Stimulated activated CD8-positive, alpha-beta memory T cell treated with anti-CD3 and anti-CD28 coated beads, Interleukin-12 subunit alpha, Interleukin-12 subunit beta, amount 100 ng/mL, for 24 hours (primary cell): ENCODE results near the gene GPC3.
"Not testable (repeated sequence)": the region's sequence is repeated elsewhere in the genome, so short reads cannot be mapped to it uniquely, and the experiment has no call there.

Source experiments
- DNase-seq: peaks from one replicate; pipeline ENCODE4 v3.0.0-alpha.2; 2020; ENCODE audit errors: extremely low read depth

Gene GPC3

DNA sequence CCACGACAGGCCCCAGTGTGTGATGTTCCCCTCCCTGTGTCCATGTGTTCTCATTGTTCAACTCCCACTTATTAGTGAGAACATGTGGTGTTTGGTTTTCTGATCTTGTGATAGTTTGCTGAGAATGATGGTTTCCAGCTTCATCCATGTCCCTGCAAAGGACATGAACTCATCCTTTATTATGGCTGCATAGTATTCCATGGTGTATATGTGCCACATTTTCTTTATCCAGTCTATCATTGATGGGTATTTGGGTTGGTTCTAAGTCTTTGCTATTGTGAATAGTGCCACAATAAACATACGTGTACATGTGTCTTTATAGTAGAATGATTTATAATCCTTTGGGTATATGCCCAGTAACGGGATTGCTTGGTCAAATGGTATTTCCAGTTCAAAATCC, 97.3 kb downstream of the GPC3 start:
- not testable (repeated sequence) for DNase-seq

DNA sequence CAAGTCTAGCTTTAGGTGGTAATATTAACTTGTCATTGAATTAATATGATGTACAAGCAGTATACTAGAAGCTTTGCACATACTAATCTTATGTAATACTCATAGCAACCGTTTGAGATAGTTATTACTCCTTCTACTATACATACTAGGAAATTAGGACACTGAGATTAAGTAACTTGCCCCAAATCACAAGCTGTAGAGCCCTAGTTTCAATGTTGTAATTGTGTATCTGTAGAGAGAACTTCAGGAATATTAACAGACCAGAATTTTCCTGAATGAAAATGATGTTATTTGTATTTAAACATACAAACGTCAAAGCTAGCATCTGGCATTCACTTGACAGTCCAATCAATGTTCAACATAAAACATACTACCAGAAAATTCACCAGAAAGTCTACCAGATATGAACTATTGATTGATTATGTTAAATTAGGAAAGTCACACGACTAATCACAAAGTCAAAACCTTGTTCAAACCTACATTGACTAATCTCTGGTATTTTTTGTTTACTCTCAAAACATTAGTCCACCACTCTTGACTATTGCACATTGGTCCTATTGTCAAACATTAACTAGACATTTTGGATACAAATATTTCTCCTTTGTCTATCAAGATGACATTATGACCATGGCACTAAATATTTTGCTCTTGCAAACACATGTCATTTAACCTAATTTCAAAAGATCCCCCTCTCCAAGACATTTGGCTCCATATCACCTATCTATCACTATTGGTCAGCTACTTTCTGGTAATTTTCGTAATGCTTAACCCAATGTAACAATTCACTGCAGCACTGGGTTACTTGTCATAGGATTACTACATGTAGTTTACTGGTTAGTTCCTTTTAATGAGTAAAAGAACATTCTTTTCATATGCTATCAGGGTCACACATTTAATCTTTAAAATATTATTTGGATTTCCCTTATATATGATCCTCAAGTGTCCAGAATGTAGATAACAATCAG, 100.7 kb downstream of the GPC3 start:
- DNase-seq, result no peak

DNA sequence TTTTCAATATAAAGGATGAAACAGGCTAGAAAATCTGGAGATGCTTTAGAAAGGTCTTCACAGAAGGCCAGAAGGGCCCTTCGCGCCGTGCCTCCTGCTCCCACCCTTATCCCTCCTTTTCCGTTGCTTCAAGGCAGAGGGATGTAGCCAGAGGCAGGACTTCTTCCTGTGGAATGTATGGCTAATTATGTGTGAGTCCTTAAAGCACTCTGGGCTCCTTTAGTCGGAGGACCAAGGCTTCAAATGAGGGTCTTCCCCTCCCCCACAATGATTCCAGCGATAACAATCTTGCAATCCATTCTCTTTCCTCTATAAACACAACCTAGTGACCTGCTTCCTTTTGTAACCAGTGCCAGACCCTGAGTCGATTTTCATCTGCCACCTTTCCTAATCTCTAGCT, 103.5 kb downstream of the GPC3 start:
- DNase-seq, result no peak

DNA sequence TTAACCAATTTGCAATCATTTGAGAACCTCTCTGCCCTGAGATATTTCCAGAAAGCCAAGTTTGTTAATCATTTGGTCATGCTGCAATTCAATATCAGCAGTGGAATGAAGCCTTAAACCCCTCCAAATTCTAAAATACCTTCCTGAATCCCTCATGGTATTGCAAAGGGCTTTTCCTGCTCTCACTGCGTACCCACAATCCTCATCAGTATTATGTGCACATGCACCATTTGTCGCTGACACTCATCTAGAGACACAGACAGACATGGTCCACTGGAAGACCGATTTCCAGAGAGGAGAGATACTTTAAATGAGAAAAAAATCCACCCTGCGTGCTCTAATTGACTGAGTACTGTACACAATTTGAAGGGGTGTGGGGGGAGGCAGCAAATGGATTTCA, 104.4 kb downstream of the GPC3 start:
- DNase-seq, result no peak

DNA sequence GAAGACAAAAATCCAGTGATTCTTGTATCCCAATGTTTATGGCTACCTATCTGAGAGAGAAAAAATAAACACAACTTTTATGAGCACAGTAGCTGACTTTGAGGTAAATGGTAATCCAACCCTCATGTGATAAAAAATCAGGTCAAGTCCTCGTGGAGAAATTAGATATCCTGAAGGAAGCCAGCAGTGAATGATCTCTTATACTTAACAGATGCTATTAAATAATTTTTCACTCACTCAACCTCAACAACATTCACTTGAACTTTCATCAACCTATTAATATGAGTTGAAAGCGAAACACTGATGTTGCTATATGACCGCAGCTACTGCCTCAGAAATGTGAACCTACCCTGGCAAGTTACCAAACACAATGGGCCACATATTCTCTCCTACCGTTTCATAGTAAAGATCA, 105.4 kb downstream of the GPC3 start:
- DNase-seq, result no peak

DNA sequence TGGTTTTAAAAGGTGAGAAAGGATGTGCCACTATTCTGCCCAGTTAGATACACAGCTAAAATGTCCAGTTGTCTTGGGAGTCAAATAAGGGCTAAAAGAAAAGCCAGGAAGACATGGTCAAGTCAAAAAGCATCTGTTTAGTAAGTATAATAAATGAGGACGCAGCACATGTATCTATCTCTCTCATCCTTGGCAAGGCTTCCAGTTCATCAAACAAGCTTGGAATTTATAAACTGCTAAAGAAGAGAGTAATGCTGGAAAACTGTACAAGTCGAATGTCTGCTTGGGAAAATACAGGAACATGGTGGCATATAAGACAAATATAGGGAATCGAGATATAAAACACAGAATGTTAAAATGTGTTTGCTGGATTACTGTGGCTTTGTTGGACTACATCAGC, 106.7 kb downstream of the GPC3 start:
- DNase-seq, result no peak

DNA sequence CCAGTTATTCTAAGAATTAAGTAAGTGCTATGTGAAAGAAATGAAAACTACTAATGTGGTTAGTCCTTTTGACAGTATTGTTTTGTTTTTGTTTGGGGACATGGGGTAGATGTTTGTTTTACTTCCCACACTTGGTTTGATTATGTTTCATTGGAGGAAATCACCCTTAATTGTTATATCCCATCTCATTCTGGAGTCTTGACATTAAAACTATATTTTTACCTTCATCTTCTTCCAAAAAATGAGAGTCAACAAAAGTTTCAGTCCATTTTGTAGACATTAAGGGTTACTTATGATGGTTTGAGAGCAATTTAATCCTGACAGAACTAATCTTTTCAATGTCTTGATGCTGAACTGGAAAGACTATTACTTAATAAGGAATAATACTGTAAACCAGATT, 108.7 kb downstream of the GPC3 start:
- DNase-seq, result no peak

DNA sequence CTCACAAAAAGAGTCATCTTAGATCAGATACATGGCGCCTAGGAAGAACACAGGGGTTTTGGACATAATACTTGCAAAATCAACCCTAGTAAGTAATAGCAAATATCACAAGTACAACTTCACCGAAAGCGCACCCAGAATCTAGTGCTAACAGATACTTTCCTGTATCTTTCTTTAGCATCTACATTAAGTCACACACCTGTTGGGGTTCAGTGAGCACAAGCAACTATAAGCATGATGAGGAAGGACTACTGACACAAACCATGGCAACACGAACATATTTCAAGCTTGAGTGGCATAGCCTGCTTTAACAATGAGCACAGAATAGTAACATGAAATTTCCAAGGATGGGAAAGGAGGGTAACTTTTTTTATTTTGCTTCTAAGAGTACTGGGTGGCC, 116.1 kb downstream of the GPC3 start:
- no peak for DNase-seq

DNA sequence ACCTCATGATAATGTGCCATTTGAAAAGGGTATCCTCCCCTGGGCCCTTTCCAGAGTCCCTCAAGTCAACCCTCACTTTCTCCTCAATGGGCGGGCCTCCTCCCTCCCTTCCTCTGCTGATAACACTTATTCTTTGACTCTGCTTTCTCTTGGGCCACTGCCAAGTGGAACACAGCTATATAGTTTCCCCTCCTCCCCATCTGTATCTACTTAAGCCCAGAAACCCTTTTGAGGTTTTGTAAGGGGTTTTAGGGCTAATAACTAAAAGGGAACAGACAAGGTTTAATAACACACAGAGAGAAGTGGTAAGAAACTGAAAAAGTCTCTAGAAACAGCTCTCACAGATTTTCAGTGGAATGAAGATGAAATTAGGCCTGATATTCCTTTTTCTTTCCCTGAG, 116.7 kb downstream of the GPC3 start:
- no peak for DNase-seq

DNA sequence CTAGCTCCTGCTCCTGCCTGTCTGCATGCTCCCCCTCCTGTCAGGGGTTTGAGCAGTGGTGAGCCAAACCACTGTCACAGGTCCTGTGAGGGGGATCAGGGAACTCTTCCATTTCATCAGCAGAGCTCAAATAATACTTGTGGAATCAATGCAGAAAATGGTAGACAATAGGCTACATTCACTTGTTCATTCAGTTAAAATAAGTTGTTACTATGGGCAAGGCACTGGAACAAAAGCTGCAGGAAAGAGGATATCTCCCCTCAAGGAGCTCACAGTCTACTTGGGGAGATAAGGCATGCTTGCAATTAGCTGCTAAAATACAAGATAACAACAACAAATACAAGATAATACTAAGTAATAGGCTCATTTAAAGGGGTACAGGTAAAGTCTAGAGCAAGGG, 117.1 kb downstream of the GPC3 start:
- no peak for DNase-seq

DNA sequence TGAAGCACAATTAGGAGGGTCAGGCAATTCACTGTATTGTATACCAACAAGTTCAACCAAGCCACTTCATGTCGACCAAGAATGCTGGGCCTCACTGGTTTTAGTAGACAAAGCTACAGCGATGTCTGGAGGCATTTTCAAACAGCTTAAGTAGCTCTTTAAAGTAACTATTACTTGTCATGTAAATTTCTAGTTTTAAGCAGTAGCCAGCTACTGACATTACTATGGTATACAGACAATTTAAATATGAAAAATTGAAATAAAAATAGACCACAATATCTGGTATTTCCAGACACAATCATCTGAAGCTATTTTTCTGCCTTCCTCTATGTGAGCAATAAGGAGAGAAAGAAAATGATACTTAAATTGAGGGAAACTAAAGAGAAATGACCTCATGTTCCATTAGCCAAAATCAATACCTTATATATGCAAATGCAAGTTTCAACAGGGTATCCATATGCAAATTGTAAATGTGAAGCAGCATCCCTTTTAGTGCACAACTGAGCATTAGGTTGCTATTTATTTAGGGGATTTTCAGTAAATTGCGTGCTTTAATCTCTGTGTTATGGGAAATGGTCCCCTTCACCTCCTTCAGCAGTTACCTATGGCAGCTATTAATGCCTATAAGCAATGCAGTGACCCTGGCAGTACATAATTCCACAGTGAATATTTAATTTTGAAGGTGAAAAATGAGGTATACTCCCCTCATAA, 119.5 kb downstream of the GPC3 start:
- no peak for DNase-seq

DNA sequence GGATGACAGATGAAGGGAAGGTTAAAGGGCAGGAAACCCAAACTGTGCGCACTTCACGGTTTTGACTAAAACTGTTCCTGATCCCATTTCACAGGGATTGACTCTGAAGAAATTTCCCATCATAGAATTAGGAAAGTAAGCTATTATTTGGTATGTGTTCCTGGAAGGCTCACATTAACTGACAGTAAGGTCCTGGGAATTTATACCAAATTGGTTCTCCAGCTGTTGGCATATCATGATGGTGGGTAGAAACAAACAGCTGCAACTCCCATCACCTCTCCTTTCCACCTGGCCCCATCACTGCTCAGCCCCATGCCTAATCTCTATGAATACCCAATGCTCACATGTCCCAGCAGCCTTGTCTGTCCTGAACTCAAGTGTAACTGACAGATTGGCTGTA, 121.2 kb downstream of the GPC3 start:
- DNase-seq, result no peak

DNA sequence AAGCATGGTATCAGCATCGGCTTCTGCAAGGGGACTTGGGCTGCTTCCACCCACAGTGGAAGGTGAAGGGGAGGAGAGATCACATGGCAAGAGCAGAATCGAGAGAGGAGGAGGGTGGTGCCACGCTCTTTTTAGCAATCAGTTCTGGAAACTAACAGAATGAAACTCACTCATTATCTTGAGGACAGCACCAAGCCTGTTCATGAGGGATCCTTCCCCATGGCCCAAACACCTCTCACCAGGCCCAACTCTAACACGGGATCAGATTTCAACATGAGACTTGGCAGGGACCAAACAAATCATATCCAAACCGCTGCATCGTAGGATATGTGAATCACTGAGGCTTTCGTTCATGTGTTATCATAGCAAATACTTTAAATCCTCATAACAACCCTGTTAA, 125.5 kb downstream of the GPC3 start:
- DNase-seq, result no peak

DNA sequence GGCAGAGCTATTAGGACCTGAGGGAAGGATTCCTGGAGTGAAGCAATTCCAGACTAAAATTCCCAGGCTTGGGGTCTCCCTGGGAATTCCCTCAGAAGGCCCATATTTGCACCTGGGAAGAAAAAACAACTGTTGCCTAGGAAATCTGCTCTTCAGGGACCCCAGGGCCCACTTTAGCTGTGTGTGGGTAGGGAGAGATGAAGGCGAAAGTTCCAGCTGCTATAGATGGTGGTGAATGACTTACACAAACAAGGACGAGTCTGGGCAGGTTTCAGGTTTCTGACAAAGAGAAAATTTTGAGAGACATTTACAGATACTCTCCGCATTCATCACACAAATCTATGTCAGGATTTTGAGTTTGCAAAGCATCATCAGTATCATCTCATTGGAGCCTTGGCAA, 126.1 kb downstream of the GPC3 start:
- no peak for DNase-seq

DNA sequence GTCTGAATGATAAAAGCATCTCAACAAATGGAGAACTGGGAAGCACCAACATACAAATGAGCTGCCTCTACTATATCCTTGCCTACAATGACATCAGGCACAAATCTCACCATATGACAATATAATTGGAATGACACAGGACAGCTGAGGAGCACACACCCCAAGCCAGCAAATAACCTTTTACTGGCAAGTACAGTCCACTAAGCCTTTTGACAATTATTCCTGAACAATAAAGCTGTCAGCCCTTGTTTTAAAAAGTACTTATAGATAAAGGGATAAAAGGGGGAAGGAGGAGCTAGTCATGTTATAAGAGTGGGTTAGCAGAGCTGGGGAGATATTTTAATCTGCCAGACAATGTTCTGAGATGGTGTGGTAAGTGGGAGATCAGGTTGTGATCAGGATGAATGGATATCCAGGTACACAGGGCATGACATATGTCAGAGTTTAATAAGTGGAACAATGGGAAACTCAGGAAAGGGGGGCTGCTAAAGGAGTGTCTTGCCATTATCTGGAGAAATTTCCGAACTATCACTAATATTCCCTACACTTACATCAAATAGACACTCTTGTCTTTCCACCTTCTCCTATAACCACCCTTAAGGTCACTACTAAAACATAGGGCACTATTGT, 127.6 kb downstream of the GPC3 start:
- no peak for DNase-seq

DNA sequence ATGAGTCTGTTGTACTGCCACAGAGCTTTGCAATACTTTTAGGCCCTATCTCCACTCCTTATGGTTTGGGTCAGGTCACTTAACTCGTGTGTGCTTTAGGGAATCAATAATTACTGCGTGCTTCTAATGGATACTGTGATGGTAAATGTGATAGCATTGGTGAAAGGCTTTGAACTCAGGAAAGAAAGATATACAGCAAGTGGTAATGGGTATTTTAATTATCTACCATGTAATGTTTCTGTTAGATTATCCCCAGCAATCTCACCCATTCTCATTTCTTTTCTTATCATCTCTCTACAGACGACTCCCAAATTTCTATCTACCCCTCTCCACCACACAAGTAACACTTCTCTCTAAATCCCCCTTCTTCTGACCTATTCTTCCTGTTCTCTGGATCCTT, 128.6 kb downstream of the GPC3 start:
- DNase-seq, result no peak

DNA sequence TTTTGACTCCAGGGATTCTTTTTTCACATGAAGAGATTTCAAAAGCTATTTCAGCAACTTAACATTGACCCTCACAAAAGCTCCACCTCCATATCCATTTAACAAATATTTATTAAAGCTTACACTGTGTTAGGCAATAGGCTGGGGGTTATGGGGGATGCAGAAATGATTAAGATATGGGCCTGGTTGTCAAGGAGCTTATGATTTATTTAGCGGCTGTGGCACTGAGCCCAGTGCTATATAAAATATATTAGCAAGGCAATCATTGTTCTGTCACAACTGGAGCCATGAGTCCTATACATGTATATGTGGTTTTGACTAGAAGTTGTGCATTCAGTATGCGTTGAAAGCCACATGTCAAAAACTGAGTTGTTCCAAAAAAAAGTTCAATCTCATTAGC, 131.1 kb downstream of the GPC3 start:
- no peak for DNase-seq

DNA sequence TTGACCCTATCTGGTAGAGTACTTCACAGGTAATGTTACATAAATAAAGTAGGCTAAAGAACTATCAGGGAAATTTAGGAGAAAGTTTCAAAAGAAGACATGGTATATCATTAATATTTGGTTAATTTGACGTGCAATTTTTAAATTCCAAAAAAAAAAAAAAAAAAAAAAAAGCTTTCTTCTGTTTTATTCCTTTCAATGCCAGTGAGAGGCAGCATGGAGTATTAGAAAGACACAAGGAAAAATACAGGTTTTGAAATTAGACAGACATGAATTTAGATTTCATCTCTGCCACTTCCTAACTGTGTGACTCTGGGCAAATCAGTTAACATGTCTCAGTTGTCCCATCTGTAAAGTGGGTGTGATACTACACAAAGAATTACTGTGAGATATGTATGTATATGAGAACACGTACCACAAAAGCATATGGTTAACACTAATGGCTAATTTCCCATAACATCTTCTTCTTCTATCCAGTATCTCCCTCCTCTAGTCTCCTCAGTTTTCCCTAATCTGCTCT, 132.5 kb downstream of the GPC3 start:
- no peak for DNase-seq

DNA sequence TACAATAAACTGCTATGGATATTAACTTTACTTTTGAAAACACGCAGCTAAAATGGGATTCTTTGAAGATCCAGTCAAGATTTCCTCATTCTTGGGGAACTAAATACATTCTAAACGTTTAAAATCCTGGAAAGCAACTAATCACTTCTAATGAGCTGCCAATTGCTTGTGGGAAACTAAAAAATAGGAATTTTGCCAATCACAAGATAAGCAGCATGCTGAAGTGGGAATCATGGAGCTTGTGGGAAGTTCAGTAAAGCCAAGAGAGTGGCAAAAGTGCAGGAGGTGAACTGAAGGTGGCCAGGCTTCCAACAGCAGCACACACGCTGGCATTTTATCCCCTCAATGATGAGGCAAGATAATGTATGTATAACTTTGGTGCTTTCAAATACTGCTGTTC, 133.0 kb downstream of the GPC3 start:
- no peak for DNase-seq

DNA sequence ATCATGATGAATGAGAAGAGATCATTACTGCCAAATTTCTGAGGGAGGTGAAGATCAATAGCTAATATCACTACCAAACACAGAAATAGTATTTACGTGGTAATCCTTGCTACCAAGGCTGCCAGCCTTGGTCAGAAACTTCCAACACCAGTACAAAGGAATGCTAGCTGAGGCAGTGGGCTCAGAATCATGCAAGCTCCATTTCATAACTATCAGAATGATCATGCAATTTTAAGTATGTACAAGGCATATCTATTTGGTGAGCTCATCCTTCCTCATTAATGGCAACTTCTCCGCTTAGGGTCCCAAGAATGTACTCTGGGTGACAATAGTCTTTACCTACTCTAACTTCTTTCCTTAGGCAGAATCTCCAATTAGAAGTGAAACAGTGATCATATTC, 135.0 kb downstream of the GPC3 start:
- DNase-seq, result no peak

DNA sequence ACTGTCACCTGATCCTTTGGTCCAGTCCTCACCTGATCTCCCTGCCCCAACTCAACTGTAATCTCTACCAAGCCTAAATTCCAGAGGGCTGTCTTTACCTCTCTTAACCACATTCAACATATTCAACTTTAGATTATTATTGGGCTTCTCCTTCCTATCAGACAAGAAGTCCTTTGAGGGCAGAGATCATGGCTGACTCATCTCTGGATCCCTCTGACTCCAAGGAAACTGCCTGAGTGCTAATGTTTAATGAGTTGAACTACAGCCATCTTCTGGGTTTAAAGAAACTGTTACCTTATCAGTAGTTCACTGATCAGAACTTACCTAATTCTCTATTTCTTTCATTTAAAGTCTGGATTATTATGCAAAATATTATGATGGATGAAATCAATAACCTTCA, 135.7 kb downstream of the GPC3 start:
- DNase-seq, result no peak

DNA sequence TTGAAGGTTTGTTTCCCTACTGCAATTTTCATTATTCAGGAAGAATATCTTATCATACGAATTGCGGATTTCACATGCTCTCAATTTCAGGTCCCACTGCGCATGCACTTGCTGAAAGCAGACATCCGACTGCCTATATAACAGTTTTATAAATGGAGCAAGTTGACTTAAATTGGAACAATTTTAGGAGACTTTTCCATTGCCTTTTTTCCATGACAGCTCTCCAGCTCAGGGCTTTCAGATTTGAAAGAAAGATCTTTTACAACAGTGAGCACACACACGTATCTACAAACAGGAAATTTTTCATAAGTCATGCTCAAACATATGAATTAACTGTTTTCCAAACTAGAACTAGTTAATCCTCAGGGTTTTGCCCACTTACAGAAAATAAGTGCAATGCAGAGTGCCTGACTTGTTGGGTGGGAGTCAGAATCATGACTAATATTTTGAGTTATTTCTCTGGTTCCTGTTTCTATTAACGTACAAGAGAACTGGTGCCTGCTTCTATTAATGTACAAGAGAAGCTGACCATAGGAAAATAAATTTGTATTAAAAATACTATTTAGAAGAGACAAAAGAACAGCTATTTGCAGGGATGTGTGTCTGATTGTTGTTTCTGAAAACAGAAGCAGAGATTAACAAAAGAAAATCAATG, 137.9 kb downstream of the GPC3 start:
- DNase-seq, result no peak
